NT2/D1 (cell line): Measurements from ENCODE around the gene RTN4RL1.

ENCODE experiments used
- DNase-seq: peaks from one replicate; pipeline ENCODE4 v3.0.0-alpha.2; 2011; ENCODE audit warnings: low read depth, low spot score
- H3K27me3 ChIP-seq: 2 replicates; pipeline ENCODE4 v1.6.0; 2011; ENCODE audit warnings: mild to moderate bottlenecking; ENCODE audit not compliant: insufficient read length, insufficient read depth
- H3K36me3 ChIP-seq: 2 replicates; pipeline ENCODE4 v1.6.1; 2011; ENCODE audit warnings: mild to moderate bottlenecking, low read length, mixed read lengths; ENCODE audit not compliant: insufficient read depth, insufficient read length
- H3K4me1 ChIP-seq: 2 replicates; pipeline ENCODE4 v1.5.1; 2011; ENCODE audit not compliant: insufficient read depth, insufficient read length
- H3K4me3 ChIP-seq: 2 replicates; pipeline ENCODE4 v1.5.1; 2011; ENCODE audit warnings: low read depth; ENCODE audit not compliant: insufficient read length
- H3K9ac ChIP-seq: 2 replicates; pipeline ENCODE4 v1.6.0; 2011; ENCODE audit warnings: low read depth; ENCODE audit not compliant: insufficient read length
- H3K9me3 ChIP-seq: 2 replicates; pipeline ENCODE4 v1.5.1; 2011; ENCODE audit warnings: mild to moderate bottlenecking, low read length; ENCODE audit not compliant: insufficient read depth
- SUZ12 ChIP-seq: IDR thresholded peaks from 2 replicates; pipeline ENCODE4 v1.6.1; 2011; ENCODE audit not compliant: insufficient read length, insufficient read depth; ENCODE audit errors: extremely low read depth
- YY1 ChIP-seq: IDR thresholded peaks from 2 replicates; pipeline ENCODE4 v1.6.1; 2011; ENCODE audit not compliant: insufficient read length, insufficient read depth
- ZNF274 ChIP-seq: IDR thresholded peaks from 2 replicates; pipeline ENCODE4 v1.6.1; 2011; ENCODE audit warnings: mild to moderate bottlenecking, low read depth, low read length

The RTN4RL1 gene

DNA sequence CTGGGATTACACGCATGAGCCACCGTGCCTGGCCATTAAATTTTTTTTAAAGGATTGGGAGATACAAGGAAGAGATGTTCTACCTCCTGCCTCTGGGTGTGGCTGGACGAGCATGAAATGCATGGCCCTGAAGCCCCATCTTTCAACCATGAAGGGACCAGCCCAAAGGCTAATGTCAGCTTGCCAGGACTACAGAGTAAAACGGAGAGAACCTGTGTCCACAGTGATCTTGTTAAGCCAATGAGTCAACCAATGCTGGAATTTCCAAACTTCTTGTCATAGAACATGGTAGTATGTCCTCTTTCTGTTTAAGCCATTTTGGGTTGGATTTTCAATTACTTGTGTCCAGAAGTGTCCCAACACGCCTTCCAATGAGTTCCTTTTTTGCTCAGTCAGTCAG, 71.3 kb downstream of the RTN4RL1 start:
- Histone ChIP-seq H3K36me3 (no peaks in the 10 kb centered on the region), H3K27me3 (no peaks in the 10 kb centered on the region), H3K9ac (no peak overlapping the region), H3K4me3 (no peak overlapping the region), H3K4me1 (peaks cover 6% of the 10 kb centered on the region), H3K9me3 (no peaks in the 10 kb centered on the region)
- no peak for TF ChIP-seq SUZ12
- TF ChIP-seq YY1, result no peak
- no peak for TF ChIP-seq ZNF274
- DNase-seq, result no peak

DNA sequence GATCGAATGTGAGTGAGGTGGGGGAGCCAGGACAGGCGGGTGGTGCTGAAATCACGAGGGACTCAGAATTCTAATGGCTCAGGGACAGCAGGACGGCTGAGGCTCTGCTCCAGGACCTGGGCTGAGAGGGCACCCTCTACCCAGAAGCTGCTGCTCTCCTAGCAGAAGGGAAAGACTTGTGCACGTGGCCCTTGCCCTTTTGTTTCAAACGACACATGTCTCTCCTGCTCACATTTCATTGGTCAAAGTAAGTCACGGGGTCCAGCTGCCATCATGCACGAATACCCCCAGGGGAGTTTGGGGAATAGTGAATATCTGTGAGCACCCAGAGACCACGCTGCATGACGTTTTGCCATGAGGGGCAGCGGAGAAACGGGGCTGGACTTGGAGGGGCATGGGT, 73.2 kb downstream of the RTN4RL1 start:
- Histone ChIP-seq H3K36me3 (no peaks in the 10 kb centered on the region), H3K9me3 (no peaks in the 10 kb centered on the region), H3K4me1 (peaks cover 9% of the 10 kb centered on the region), H3K9ac (no peak overlapping the region), H3K27me3 (no peaks in the 10 kb centered on the region), H3K4me3 (no peak overlapping the region)
- DNase-seq, result no peak
- TF ChIP-seq ZNF274, result no peak
- no peak for TF ChIP-seq SUZ12
- TF ChIP-seq YY1, result no peak

- no peak overlapping the region for H3K4me3 ChIP-seq
- peaks cover 12% of the 10 kb centered on the region for H3K4me1 ChIP-seq
- no peak overlapping the region for H3K9ac ChIP-seq
- no peaks in the 10 kb centered on the region for H3K9me3 ChIP-seq
- H3K27me3 ChIP-seq, result no peaks in the 10 kb centered on the region
- DNase-seq, result no peak
- TF ChIP-seq ZNF274 (no peak), YY1 (no peak), SUZ12 (no peak)
- H3K36me3 ChIP-seq, result no peaks in the 10 kb centered on the region
Measured at GRCh38 chr17:1949754-1950153, 75.4 kb downstream of the RTN4RL1 start.

DNA sequence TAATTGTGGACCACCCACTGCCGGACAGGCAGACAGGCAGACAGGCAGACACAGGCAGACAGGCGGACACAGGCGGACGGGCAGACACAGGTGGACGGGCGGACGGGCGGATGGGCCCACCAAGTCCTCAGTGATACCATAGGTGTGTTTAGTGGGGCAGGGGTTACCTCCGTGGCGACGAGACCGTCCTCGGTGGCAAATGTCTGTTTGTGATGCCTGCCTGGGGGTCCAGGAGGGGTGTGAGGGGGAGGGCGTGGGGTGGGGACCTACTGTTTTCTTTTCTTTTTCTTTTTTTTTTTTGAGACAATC, 76.7 kb downstream of the RTN4RL1 start:
- no peak for DNase-seq
- H3K27me3 ChIP-seq, result no peaks in the 10 kb centered on the region
- H3K9me3 ChIP-seq, result no peaks in the 10 kb centered on the region
- no peaks in the 10 kb centered on the region for H3K36me3 ChIP-seq
- H3K9ac ChIP-seq, result no peak overlapping the region
- no peak for TF ChIP-seq SUZ12
- no peak for TF ChIP-seq YY1
- no peak for TF ChIP-seq ZNF274
- peaks cover 10% of the 10 kb centered on the region for H3K4me1 ChIP-seq
- H3K4me3 ChIP-seq, result no peak overlapping the region

- Histone ChIP-seq H3K9ac (no peak overlapping the region), H3K27me3 (no peaks in the 10 kb centered on the region), H3K36me3 (no peaks in the 10 kb centered on the region), H3K4me3 (no peak overlapping the region), H3K4me1 (peaks cover 10% of the 10 kb centered on the region), H3K9me3 (no peaks in the 10 kb centered on the region)
- no peak for TF ChIP-seq SUZ12
- TF ChIP-seq YY1, result no peak
- TF ChIP-seq ZNF274, result no peak
- DNase-seq, result no peak
Measured at GRCh38 chr17:1947743-1948516, 77.2 kb downstream of the RTN4RL1 start.

GRCh38 chr17:1947229-1947742, 77.8 kb downstream of the RTN4RL1 start:
- TF ChIP-seq ZNF274, result no peak
- no peak for TF ChIP-seq SUZ12
- TF ChIP-seq YY1, result no peak
- H3K36me3 ChIP-seq, result no peaks in the 10 kb centered on the region
- no peak overlapping the region for H3K4me3 ChIP-seq
- H3K4me1 ChIP-seq, result peaks cover 12% of the 10 kb centered on the region
- no peak for DNase-seq
- H3K9me3 ChIP-seq, result no peaks in the 10 kb centered on the region
- H3K27me3 ChIP-seq, result no peaks in the 10 kb centered on the region
- peak overlapping the region; percentile 17 for H3K9ac ChIP-seq

GRCh38 chr17:1946021-1946932, 78.9 kb downstream of the RTN4RL1 start:
- Histone ChIP-seq H3K27me3 (no peaks in the 10 kb centered on the region), H3K4me3 (no peak overlapping the region), H3K9me3 (no peaks in the 10 kb centered on the region), H3K4me1 (peaks cover 16% of the 10 kb centered on the region), H3K9ac (peak overlapping the region; percentile 53), H3K36me3 (no peaks in the 10 kb centered on the region)
- TF ChIP-seq ZNF274 (no peak), YY1 (no peak), SUZ12 (no peak)
- DNase-seq, result no peak
